ENCODE measurements around the gene FSD1.
"Not testable (repeated sequence)": the region's sequence is repeated elsewhere in the genome, so short reads cannot be mapped to it uniquely, and the experiment has no call there.

The FSD1 gene

GRCh38 chr19:4286141-4286540 is 18.3 kb upstream of the FSD1 start:
- not testable (repeated sequence) for DNase-seq

GRCh38 chr19:4288091-4288777 is 16.2 kb upstream of the FSD1 start:
- DNase-seq, result no peak

GRCh38 chr19:4291184-4291732 is 13.1 kb upstream of the FSD1 start:
- DNase-seq, result no peak

GRCh38 chr19:4292515-4292914 is 11.9 kb upstream of the FSD1 start:
- DNase-seq, result no peak

- DNase-seq, result no peak
These were observed 10.0 kb upstream of the FSD1 start for GRCh38 chr19:4294389-4294788.

- DNase-seq, result no peak
These were observed 8.2 kb upstream of the FSD1 start for GRCh38 chr19:4295972-4296771.

- DNase-seq, result no peak
These were observed 6.2 kb upstream of the FSD1 start for GRCh38 chr19:4297901-4298809.

- no peak for DNase-seq
These were observed 5.4 kb upstream of the FSD1 start for GRCh38 chr19:4298810-4299550.

GRCh38 chr19:4300589-4300988 is 3.8 kb upstream of the FSD1 start:
- DNase-seq, result no peak

GRCh38 chr19:4301590-4302242 is 2.7 kb upstream of the FSD1 start:
- DNase-seq, result no peak

GRCh38 chr19:4302243-4302640 is 2.2 kb upstream of the FSD1 start, which contains the start of gene TMIGD2:
Gene TMIGD2 (minus strand): TSS chr19:4302389. CDS start chr19:4302385, 4 bp downstream.
- peak in 1 of 4 experiments; percentile 42 for DNase-seq

GRCh38 chr19:4303819-4304537 is 420 bp upstream of the FSD1 start:
- DNase-seq, result no peak

- no peak for DNase-seq
These were observed 837 bp downstream of the FSD1 start for GRCh38 chr19:4305257-4305612.

GRCh38 chr19:4305659-4306058 is 1.3 kb downstream of the FSD1 start:
- DNase-seq, result no peak

- no peak for DNase-seq
These were observed 6.1 kb downstream of the FSD1 start for GRCh38 chr19:4310247-4311121.

GRCh38 chr19:4313847-4314490 is 9.6 kb downstream of the FSD1 start:
- DNase-seq, result no peak

GRCh38 chr19:4316956-4317355 is 12.6 kb downstream of the FSD1 start:
- no peak for DNase-seq

GRCh38 chr19:4318460-4318859 is 14.1 kb downstream of the FSD1 start:
- no peak for DNase-seq

GRCh38 chr19:4319067-4319718 is 14.8 kb downstream of the FSD1 start:
- DNase-seq, result no peak

Measured in activated naive CD4-positive, alpha-beta T cell (primary cell).